Skeletal muscle cell (primary cell): ENCODE data around the gene LSM4.

Experiments
- DNase-seq: peaks from one replicate; pipeline ENCODE4 v3.0.0-alpha.2; 2010; ENCODE audit warnings: low read depth
- H3K4me3 ChIP-seq: 2 replicates; pipeline ENCODE4 v1.5.1; 2011; ENCODE audit warnings: low read depth, mild to moderate bottlenecking, control low read depth, low read length, moderate library complexity

The LSM4 gene

GRCh38 chr19:18281082-18282020 lies 41.5 kb downstream of the LSM4 start, which contains the start of gene JUND:
Gene JUND (minus strand): TSS chr19:18281622. CDS start chr19:18281484, 138 bp downstream.
- peak within 1 kb of the TSS; percentile 84 for H3K4me3 ChIP-seq
- DNase-seq = peak; percentile 95

- H3K4me3 ChIP-seq = peak overlapping the region; percentile 84
These were observed 42.4 kb downstream of the LSM4 start for GRCh38 chr19:18280247-18281081.

GRCh38 chr19:18279516-18280246 lies 43.2 kb downstream of the LSM4 start:
- DNase-seq = peak; percentile 85

More at GRCh38 chr19:18280247-18281081, 42.4 kb downstream of the LSM4 start:
- DNase-seq = no peak

GRCh38 chr19:18279266-18279515 lies 43.7 kb downstream of the LSM4 start:
- peak overlapping the region; percentile 84 for H3K4me3 ChIP-seq
- DNase-seq = no peak

More at GRCh38 chr19:18279516-18280246, 43.2 kb downstream of the LSM4 start:
- peak overlapping the region; percentile 84 for H3K4me3 ChIP-seq

- H3K4me3 ChIP-seq = peak overlapping the region; percentile 84
- no peak for DNase-seq
These were observed 44.2 kb downstream of the LSM4 start for GRCh38 chr19:18278521-18279265.

- DNase-seq = peak; percentile 58
- H3K4me3 ChIP-seq = no peak overlapping the region
These were observed 48.0 kb downstream of the LSM4 start for GRCh38 chr19:18274781-18275356.

- no peak within 1 kb of the TSS for H3K4me3 ChIP-seq
- DNase-seq = no peak
These were observed 48.6 kb downstream of the LSM4 start, which contains the start of gene IQCN for GRCh38 chr19:18274219-18274780. Gene IQCN (minus strand): TSS chr19:18274452. CDS start chr19:18269478, 4,974 bp downstream.

GRCh38 chr19:18273561-18274218 lies 49.2 kb downstream of the LSM4 start:
- DNase-seq = no peak
- no peak overlapping the region for H3K4me3 ChIP-seq

- no peak overlapping the region for H3K4me3 ChIP-seq
- no peak for DNase-seq
These were observed 51.4 kb downstream of the LSM4 start for GRCh38 chr19:18271433-18271841.

- H3K4me3 ChIP-seq = no peak overlapping the region
- no peak for DNase-seq
These were observed 52.5 kb downstream of the LSM4 start for GRCh38 chr19:18270326-18270725.

GRCh38 chr19:18269070-18269723 lies 53.7 kb downstream of the LSM4 start:
- H3K4me3 ChIP-seq = no peak overlapping the region
- no peak for DNase-seq

- H3K4me3 ChIP-seq = no peak overlapping the region
- no peak for DNase-seq
These were observed 55.8 kb downstream of the LSM4 start for GRCh38 chr19:18266771-18267686.

- no peak for DNase-seq
- H3K4me3 ChIP-seq = no peak overlapping the region
These were observed 57.3 kb downstream of the LSM4 start for GRCh38 chr19:18265582-18265981.

GRCh38 chr19:18264971-18265540 lies 57.8 kb downstream of the LSM4 start:
- H3K4me3 ChIP-seq = no peak overlapping the region
- DNase-seq = no peak

GRCh38 chr19:18264137-18264854 lies 58.6 kb downstream of the LSM4 start:
- H3K4me3 ChIP-seq = no peak overlapping the region
- no peak for DNase-seq
